Lung (tissue), 12 donors: ENCODE measurements around the gene RSRC1. TPM values are rescaled to one million over a fixed set of nuclear protein-coding genes. Genes with fewer than 3 reads are reported as not detected.

ENCODE experiments used
- ATAC-seq: fragments of 200-7000 bp; cut with Tn5 transposase; one replicate; pipeline ENCODE4 v1.9.1; 2020; ENCODE audit warnings: moderate number of reproducible peaks; ENCODE audit not compliant: insufficient read depth, low FRiP score
- DNase-seq, 3 donors: peaks; one replicate each; pipeline ENCODE4 v3.0.0-alpha.2; 2013 to 2017
- H3K27ac ChIP-seq, 2 donors: one replicate each; pipeline ENCODE4 v1.5.1; 2013; ENCODE audit warnings: mild to moderate bottlenecking in 2 of 2, moderate library complexity in 2 of 2, control low read depth in 1 of 2, inconsistent platforms in 1 of 2, low read depth in 1 of 2, low read length in 1 of 2
- H3K27me3 ChIP-seq, 3 donors: one replicate each; pipeline ENCODE4 v1.5.1; 2013; ENCODE audit warnings: low read length in 2 of 3; ENCODE audit not compliant: control insufficient read depth in 3 of 3, insufficient read depth in 3 of 3
- H3K36me3 ChIP-seq, 4 donors: one replicate each; pipeline ENCODE4 v1.5.1; 2013; ENCODE audit warnings: low read length in 4 of 4, mild to moderate bottlenecking in 1 of 4, moderate library complexity in 1 of 4; ENCODE audit not compliant: control insufficient read depth in 4 of 4, insufficient read depth in 4 of 4
- H3K4me1 ChIP-seq, 5 donors: one replicate each; pipeline ENCODE4 v1.5.1; 2013; ENCODE audit warnings: low read length in 5 of 5, mild to moderate bottlenecking in 2 of 5, moderate library complexity in 1 of 5; ENCODE audit not compliant: control insufficient read depth in 5 of 5, insufficient read depth in 5 of 5
- H3K4me3 ChIP-seq: one replicate; pipeline ENCODE4 v1.5.1; 2013; ENCODE audit warnings: mild to moderate bottlenecking, control low read depth, moderate library complexity
- H3K9ac ChIP-seq, 2 donors: one replicate each; pipeline ENCODE4 v1.5.1; 2013; ENCODE audit warnings: low read length in 2 of 2, control low read depth in 1 of 2; ENCODE audit not compliant: insufficient read depth in 1 of 2
- H3K9me3 ChIP-seq, 4 donors: one replicate each; pipeline ENCODE4 v1.5.1; 2013; ENCODE audit warnings: low read length in 3 of 4, mild to moderate bottlenecking in 1 of 4, moderate library complexity in 1 of 4; ENCODE audit not compliant: control insufficient read depth in 4 of 4, insufficient read depth in 3 of 4
- CTCF ChIP-seq: IDR thresholded peaks from 2 replicates; pipeline ENCODE4 v1.5.1; 2012; ENCODE audit warnings: mild to moderate bottlenecking; ENCODE audit errors: control extremely low read depth, extremely low read depth
- WGBS, 2 donors: extraction: QIAGEN DNeasy Blood & Tissue Kit; methylation state at CpG; one replicate each; pipeline ENCODE4 v1.1.7; 2013; 5-methylcytosine and 5-hydroxymethylcytosine counted together
- polyA plus RNA-seq, 2 donors: library from polyadenylated mRNA; stranded (reverse); fragments of 200-250 nt; gene quantifications; one replicate each; pipeline ENCODE4 v1.2.1, GENCODE V29; 2013
- total RNA-seq, 2 donors: library from RNA; depleted of rRNA in 1 of 2; stranded (reverse); fragments of >200 nt in 1 of 2; gene quantifications; one replicate each; pipeline ENCODE4 v1.2.1, GENCODE V29; 2014 to 2021
- donor health status: control.
- donor health status: control.
- donor health status: Bipolar disorder and iron deficiency.
- donor health status: healthy.
- donor health status: DM: yes; HTN: yes; CAD: no.

The RSRC1 gene
- total and polyA plus RNA-seq, 4 donors: 9.1 to 53.5 (median 17.0) TPM

- Histone ChIP-seq H3K9ac (no peak overlapping the region), H3K36me3 (peaks cover 0 to 3% (median under 1%) of the 10 kb centered on the region in 4 donors), H3K4me1 (no peaks in the 10 kb centered on the region), H3K27ac (no peak overlapping the region), H3K4me3 (no peak overlapping the region), H3K9me3 (peaks cover 0 to 20% (median 4%) of the 10 kb centered on the region in 4 donors), H3K27me3 (no peaks in the 10 kb centered on the region)
- no peak for TF ChIP-seq CTCF
- no peak for DNase-seq
- no peak for ATAC-seq
Measured at GRCh38 chr3:158264894-158265293, 155.0 kb downstream of the RSRC1 start.

- peaks cover 0 to 3% (median under 1%) of the 10 kb centered on the region in 4 donors for H3K36me3 ChIP-seq
- H3K4me1 ChIP-seq: no peaks in the 10 kb centered on the region
- DNase-seq (peak in 2 of 3 donors; percentile 1 to 2), ATAC-seq (no peak)
- no peak for TF ChIP-seq CTCF
- H3K9ac ChIP-seq: no peak overlapping the region
- no peak overlapping the region for H3K27ac ChIP-seq
- no peaks in the 10 kb centered on the region for H3K27me3 ChIP-seq
- WGBS, 2 donors: 97 to 100% methylated on average over 1 of the region's 1 CpG
- no peak overlapping the region for H3K4me3 ChIP-seq
- peaks cover 0 to 20% (median 4%) of the 10 kb centered on the region in 4 donors for H3K9me3 ChIP-seq
Measured at GRCh38 chr3:158267015-158267414, 157.1 kb downstream of the RSRC1 start.

- H3K4me3 ChIP-seq: no peak overlapping the region
- no peak overlapping the region for H3K27ac ChIP-seq
- 92 to 93% methylated on average over 4 of the region's 4 CpGs for WGBS, 2 donors
- peaks cover 0 to 3% (median 0%) of the 10 kb centered on the region in 4 donors for H3K36me3 ChIP-seq
- peaks cover 0 to 18% (median 3%) of the 10 kb centered on the region in 4 donors for H3K9me3 ChIP-seq
- H3K27me3 ChIP-seq: no peaks in the 10 kb centered on the region
- H3K9ac ChIP-seq: no peak overlapping the region
- no peak for TF ChIP-seq CTCF
- DNase-seq (no peak), ATAC-seq (no peak)
- H3K4me1 ChIP-seq: no peaks in the 10 kb centered on the region
Measured at GRCh38 chr3:158269942-158270341, 160.1 kb downstream of the RSRC1 start.

GRCh38 chr3:158272081-158272480, 162.2 kb downstream of the RSRC1 start:
- DNase-seq: no peak
- Histone ChIP-seq H3K9me3 (peaks cover 0 to 10% (median under 1%) of the 10 kb centered on the region in 4 donors), H3K9ac (no peak overlapping the region), H3K27me3 (no peaks in the 10 kb centered on the region), H3K4me1 (no peaks in the 10 kb centered on the region), H3K4me3 (no peak overlapping the region), H3K36me3 (peaks cover 0 to 2% (median 0%) of the 10 kb centered on the region in 4 donors), H3K27ac (no peak overlapping the region)
- no peak for ATAC-seq
- 88 to 89% methylated on average over 6 of the region's 6 CpGs for WGBS, 2 donors
- no peak for TF ChIP-seq CTCF
